Aorta (tissue), 5 donors: Measurements from ENCODE around the gene CXCL17. TPM values are rescaled to one million over a fixed set of nuclear protein-coding genes. Genes with fewer than 3 reads are reported as not detected.
"Not testable (repeated sequence)": the region's sequence is repeated elsewhere in the genome, so short reads cannot be mapped to it uniquely, and the experiment has no call there.

Experiments
- ATAC-seq: fragments of 200-7000 bp; cut with Tn5 transposase; one replicate; pipeline ENCODE4 v1.9.1; 2022; ENCODE audit warnings: moderate library complexity; ENCODE audit not compliant: low FRiP score
- DNase-seq, 2 donors: peaks; one replicate each; pipeline ENCODE4 v3.0.0-alpha.2; 2020
- H3K27ac ChIP-seq, 2 donors: one replicate each; pipeline ENCODE4 v1.5.1; 2013; ENCODE audit warnings: low read length in 2 of 2, mild to moderate bottlenecking in 2 of 2, moderate library complexity in 2 of 2, control low read depth in 1 of 2, inconsistent platforms in 1 of 2, low read depth in 1 of 2
- H3K27me3 ChIP-seq, 2 donors: one replicate each; pipeline ENCODE4 v1.6.1; 2013; ENCODE audit warnings: control low read depth in 1 of 2, low read length in 1 of 2, mild to moderate bottlenecking in 1 of 2, moderate library complexity in 1 of 2; ENCODE audit not compliant: insufficient read depth in 2 of 2, control insufficient read depth in 1 of 2
- H3K36me3 ChIP-seq, 2 donors: one replicate each; pipeline ENCODE4 v1.6.1; 2013; ENCODE audit warnings: control low read depth in 1 of 2, low read length in 1 of 2, mild to moderate bottlenecking in 1 of 2; ENCODE audit not compliant: insufficient read depth in 2 of 2, control insufficient read depth in 1 of 2
- H3K4me1 ChIP-seq, 2 donors: one replicate each; pipeline ENCODE4 v1.6.1; 2013; ENCODE audit warnings: low read length in 2 of 2, control low read depth in 1 of 2, mild to moderate bottlenecking in 1 of 2, moderate library complexity in 1 of 2; ENCODE audit not compliant: insufficient read depth in 2 of 2, control insufficient read depth in 1 of 2
- H3K4me3 ChIP-seq, 2 donors: one replicate each; pipeline ENCODE4 v1.5.1; 2013; ENCODE audit warnings: low read length in 2 of 2, control low read depth in 1 of 2, mild to moderate bottlenecking in 1 of 2
- H3K9me3 ChIP-seq: one replicate; pipeline ENCODE4 v1.6.1; 2013; ENCODE audit warnings: mild to moderate bottlenecking, low read length; ENCODE audit not compliant: control insufficient read depth
- WGBS, 2 donors: extraction: QIAGEN DNeasy Blood & Tissue Kit; methylation state at CpG; one replicate each; pipeline ENCODE4 v1.1.7; 2013; 5-methylcytosine and 5-hydroxymethylcytosine counted together
- intact Hi-C, 2 donors: fragments of 100-400 bp; cut with DNase I; formaldehyde crosslinking; loops; one replicate each; pipeline versions ENCODE4 v1.14.2 to v1.15.0; 2022
- long read RNA-seq, 2 donors: library from polyadenylated mRNA; unstranded; transcript quantifications; one replicate each; pipeline ENCODE4 v2.0.0, GENCODE V29; 2020 to 2021
- polyA plus RNA-seq, 2 donors: library from polyadenylated mRNA; stranded (reverse); fragments of 200-250 nt; gene quantifications; one replicate each; pipeline ENCODE4 v1.2.3, GENCODE V29; 2013
- total RNA-seq, 2 donors: library from RNA; stranded (reverse); fragmentation: NEBNext Ultra II Directional; extraction: Animal tissue kit (Norgen Biotek cat#: 25700); gene quantifications; one replicate each; pipeline ENCODE4 v1.2.1, GENCODE V29; 2021
- donor health status: healthy with polysubstance abuse.
- donor health status: Bipolar disorder and iron deficiency.
- donor health status: DM: no; HTN: no; CAD: no.
- donor health status: DM: no; HTN: no; CAD: no.
- donor health status: DM: yes; HTN: yes; CAD: no.

CXCL17 gene, protein sequence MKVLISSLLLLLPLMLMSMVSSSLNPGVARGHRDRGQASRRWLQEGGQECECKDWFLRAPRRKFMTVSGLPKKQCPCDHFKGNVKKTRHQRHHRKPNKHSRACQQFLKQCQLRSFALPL
- not detected for total RNA-seq
- under 1 TPM; 0.08 to 0.38 TPM for polyA plus RNA-seq
- long read RNA-seq, donor 1 = 0 reads
- long read RNA-seq, donor 2, partial matches to known transcripts = 0 of 1 reads
- long read RNA-seq, donor 2, other reads (novel, unspliced or antisense) = 1 of 1 reads

DNA sequence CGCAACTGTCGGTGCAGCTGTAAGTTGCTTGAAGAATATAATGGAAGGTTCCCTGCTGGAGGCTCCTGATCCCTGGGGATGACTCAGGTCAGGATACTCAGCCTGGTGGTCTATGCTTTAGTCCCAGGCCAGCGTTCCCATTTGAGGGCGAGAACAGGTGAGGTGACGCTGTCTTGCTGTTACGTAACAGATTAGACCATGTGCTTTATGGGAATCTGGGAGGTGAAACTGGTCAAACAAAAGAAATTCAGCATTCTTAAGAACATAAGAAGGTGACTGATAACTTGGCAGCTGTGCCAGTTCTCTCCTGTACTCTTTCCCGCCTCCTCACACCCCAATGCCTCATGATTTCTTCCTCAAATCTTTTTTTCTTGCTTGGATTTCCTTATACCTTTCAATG is at the start of gene CXCL17:
TSS of gene CXCL17 (minus strand) at position 114 of the 400 bp plus-strand sequence. CDS start 114 bp downstream, outside the sequence.
- H3K9me3 ChIP-seq = no peaks in the 10 kb centered on the region
- H3K36me3 ChIP-seq = no peaks in the 10 kb centered on the region
- ATAC-seq = no peak
- 94 to 95% methylated on average over 7 of the region's 7 CpGs for WGBS, 2 donors
- no peaks in the 10 kb centered on the region for H3K4me1 ChIP-seq
- H3K27me3 ChIP-seq = no peaks in the 10 kb centered on the region
- no peak for DNase-seq
- intact Hi-C loops = no loop called here
- no peak within 1 kb of the TSS for H3K27ac ChIP-seq
- no peak within 1 kb of the TSS for H3K4me3 ChIP-seq

DNA sequence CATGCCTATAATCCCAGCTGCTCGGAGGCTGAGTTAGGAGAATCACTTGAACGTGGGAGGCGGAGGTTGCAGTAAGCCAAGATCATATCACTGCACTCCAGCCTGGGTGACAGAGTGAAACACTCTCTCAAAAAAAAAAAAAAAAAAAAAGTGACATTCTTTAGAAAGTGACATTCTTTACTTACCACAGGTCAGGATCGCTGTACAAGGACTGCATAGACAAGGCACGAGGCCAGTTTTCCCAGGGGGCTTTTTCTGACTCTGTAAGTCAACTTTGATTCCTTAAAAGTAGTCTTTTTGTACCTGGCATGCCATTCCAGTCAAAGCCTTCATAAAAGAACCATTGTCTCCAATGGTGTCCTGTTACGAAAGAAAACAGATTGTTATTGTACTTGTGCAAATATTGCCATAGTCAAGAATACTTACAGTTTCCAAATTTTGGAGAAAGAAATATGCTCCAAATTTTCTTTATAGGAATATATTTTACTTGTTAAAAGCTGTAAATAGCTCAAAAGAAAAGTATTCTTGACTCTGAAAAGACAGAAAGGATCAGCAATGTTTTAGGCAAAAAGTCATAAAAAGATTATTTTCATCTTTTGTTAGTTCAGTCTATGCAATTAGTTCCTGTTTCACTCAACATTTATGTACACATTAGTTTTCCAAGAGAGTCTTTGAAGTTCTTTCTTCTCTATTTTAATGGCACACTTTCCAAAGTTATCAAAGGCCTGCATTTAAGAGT is 46.2 kb upstream of the CXCL17 start:
- H3K9me3 ChIP-seq = no peaks in the 10 kb centered on the region
- H3K27me3 ChIP-seq = no peaks in the 10 kb centered on the region
- H3K4me1 ChIP-seq = no peaks in the 10 kb centered on the region
- H3K36me3 ChIP-seq = no peaks in the 10 kb centered on the region
- H3K4me3 ChIP-seq = no peak overlapping the region
- DNase-seq (no peak), ATAC-seq (no peak)
- 51 to 59% methylated on average over 6 of the region's 6 CpGs for WGBS, 2 donors
- intact Hi-C loops = no loop called here
- no peak overlapping the region for H3K27ac ChIP-seq

DNA sequence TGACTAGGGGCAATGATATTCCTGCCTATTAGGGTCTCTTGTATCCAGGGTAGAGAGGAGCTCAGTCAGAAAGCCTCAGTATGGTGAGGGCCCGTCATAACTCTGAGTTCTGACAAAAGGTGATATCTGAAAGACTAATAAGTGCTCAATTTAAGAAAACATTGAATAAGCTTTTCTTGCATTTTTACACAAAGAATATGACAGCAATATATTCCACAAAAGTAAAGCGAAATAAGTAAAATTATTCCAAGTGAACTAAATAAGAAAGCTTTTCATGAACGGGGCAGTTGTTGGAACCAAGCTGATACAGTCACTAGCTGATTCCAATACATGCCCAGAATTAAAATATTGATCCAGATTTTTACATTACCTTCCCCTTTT is 45.0 kb upstream of the CXCL17 start:
- 78 to 79% methylated on average over 3 of the region's 3 CpGs for WGBS, 2 donors
- DNase-seq (no peak), ATAC-seq (no peak)
- intact Hi-C loops = no loop called here
- H3K9me3 ChIP-seq = no peaks in the 10 kb centered on the region
- H3K36me3 ChIP-seq = no peaks in the 10 kb centered on the region
- H3K27ac ChIP-seq = no peak overlapping the region
- no peak overlapping the region for H3K4me3 ChIP-seq
- H3K27me3 ChIP-seq = no peaks in the 10 kb centered on the region
- H3K4me1 ChIP-seq = no peaks in the 10 kb centered on the region

DNA sequence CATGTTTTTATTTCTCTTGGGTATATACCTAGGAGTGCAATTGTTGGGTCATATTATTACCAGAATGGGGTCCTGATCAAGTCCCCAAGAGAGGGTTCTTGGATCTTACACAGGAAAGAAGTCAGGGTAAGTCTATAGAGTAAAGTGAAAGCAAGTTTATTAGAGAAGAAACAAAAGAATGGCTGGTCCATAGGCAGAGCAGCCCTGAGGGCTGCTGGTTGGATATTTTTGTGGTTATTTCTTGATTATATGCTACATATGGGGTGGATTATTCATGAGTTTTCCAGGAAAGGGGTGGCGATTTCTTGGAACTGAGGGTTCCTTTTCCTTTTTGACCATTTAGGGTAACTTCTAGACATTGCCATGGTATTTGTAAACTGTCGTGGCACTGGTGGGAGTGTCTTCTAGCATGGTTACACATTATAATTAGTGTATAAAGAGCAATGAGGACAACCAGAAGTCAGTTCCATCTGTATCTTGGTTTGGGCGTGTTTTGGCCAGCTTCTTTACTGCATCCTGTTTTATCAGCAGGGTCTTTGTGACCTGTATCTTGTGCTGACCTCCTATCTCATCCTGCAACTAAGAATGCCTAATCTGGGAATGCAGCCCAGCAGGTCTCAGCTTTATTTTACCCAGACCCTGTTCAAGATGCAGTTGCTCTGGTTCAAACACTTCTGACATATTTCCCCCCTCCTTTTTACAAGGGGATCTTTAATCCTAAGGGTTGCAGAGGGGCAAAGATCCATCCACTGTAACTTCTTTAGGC is 44.5 kb upstream of the CXCL17 start:
- 77 to 80% methylated on average over 3 of the region's 3 CpGs for WGBS, 2 donors
- intact Hi-C loops = no loop called here
- no peaks in the 10 kb centered on the region for H3K4me1 ChIP-seq
- ATAC-seq (no peak), DNase-seq (no peak)
- H3K36me3 ChIP-seq = no peaks in the 10 kb centered on the region
- no peak overlapping the region for H3K27ac ChIP-seq
- H3K4me3 ChIP-seq = no peak overlapping the region
- no peaks in the 10 kb centered on the region for H3K27me3 ChIP-seq
- no peaks in the 10 kb centered on the region for H3K9me3 ChIP-seq

DNA sequence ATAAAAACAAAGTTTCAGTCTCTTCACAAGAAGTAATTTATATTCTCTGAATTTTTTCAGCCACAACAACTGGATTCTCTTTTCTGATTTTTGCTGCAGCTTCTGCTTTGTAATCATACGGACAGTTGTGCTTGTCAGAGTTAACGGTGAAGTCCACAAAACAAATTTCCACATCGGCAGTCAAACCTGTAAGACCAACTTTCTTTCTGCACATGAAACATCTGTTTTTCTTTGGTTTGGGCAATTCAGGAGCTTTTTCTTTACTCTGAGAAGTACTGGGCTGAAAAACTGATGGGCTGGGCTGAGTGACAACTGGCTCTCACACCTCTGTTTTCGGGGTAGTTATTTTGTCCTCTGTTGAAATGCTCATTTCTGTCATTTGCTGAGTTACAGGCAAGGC is 42.3 kb upstream of the CXCL17 start:
- H3K27me3 ChIP-seq, ATAC-seq, H3K4me3 ChIP-seq, H3K4me1 ChIP-seq, H3K27ac ChIP-seq, H3K36me3 ChIP-seq, H3K9me3 ChIP-seq, intact Hi-C loops, DNase-seq: not testable (repeated sequence)
- 68 to 80% methylated on average over 4 of the region's 4 CpGs for WGBS, 2 donors

DNA sequence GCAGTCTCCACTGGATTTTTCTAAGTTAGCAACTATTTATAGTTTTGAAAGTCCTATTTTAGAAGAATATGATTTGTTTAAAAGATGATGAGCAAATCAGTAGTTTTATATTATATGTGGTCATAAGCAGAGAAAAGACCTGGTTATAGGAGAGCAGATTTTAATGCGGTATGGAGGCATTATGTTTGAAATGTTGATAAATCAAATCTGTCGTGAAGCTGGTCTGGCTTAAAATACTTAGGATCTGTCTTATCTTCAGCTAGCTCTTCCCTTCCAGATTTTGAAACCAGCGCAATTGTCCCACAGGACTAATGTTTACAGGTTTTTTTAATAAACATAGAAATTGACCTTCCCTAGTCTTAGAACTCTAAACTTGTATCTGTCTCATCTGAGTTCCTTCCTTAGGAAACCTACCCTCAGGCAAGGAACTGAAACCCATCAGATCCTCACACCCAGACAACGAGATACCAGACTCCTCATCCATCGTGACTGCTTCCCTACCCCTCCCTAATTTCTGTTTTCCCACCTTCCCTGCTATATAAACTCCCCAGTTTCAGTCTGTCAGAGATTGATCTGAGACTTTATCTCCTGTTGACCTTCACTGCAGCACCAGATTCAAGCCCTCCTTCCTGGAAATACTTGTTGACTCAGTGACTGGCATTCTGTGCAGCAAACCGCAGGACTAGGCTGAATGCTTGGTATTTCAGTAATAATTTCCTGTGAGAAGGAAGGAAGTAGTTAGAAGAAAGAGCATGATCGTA is 37.8 kb upstream of the CXCL17 start:
- no peaks in the 10 kb centered on the region for H3K9me3 ChIP-seq
- no peak overlapping the region for H3K27ac ChIP-seq
- DNase-seq = no peak
- ATAC-seq = no peak
- H3K4me1 ChIP-seq = no peaks in the 10 kb centered on the region
- no peak overlapping the region for H3K4me3 ChIP-seq
- H3K36me3 ChIP-seq = no peaks in the 10 kb centered on the region
- intact Hi-C loops = no loop called here
- no peaks in the 10 kb centered on the region for H3K27me3 ChIP-seq
- 43 to 44% methylated on average over 7 of the region's 7 CpGs for WGBS, 2 donors

DNA sequence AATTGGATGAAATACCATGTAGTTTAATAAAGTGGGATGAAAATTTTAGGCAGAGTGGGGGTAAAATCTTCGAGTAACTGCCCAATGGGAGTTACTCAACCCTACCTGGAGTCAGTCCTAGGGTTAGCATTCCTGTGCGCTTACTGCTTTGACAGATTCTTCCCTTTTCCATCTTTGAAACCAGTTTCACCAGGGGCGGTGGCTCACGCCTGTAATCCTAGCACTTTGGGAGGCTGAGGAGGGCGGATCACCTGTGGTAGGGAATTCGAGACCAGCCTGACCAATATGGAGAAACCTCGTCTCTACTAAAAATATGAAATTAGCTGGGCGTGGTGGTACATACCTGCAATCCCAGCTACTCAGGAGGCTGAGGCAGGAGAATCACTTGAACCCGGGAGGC is 37.0 kb upstream of the CXCL17 start:
- no peak for ATAC-seq
- 87 to 92% methylated on average over 9 of the region's 9 CpGs for WGBS, 2 donors

DNA sequence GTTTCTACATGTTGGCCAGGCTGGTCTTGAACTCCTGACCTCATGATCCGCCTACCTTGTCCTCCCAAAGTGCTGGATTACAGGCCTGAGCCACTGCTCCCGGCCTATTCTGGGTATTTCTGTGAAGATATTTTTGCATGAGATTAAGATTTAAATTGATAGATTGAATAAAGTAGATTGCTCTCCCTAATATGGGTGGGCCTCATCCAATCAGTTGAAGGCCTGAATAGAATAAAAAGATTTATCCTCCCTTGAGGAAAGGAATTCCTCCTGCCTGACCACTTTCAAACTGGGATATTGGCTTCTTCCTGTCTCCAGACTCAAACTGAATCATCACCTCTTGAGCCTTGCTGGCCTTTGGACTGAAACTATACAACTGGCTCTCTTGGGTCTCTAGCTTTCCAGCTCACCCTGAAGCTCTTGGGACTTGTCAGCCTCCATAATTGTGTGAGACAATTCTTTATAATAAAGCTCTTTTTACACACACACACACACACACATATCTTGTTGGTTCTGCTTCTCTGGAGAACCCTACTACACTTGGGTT is 36.1 kb upstream of the CXCL17 start:
- DNase-seq = no peak
- H3K27me3 ChIP-seq = no peaks in the 10 kb centered on the region
- no peaks in the 10 kb centered on the region for H3K36me3 ChIP-seq
- 91 to 94% methylated on average over 2 of the region's 2 CpGs for WGBS, 2 donors
- H3K9me3 ChIP-seq = no peaks in the 10 kb centered on the region
- ATAC-seq = no peak
- H3K4me3 ChIP-seq = no peak overlapping the region
- H3K27ac ChIP-seq = no peak overlapping the region
- intact Hi-C loops = no loop called here
- H3K4me1 ChIP-seq = no peaks in the 10 kb centered on the region

More for the DNA sequence above, 37.0 kb upstream of the CXCL17 start:
- Histone ChIP-seq H3K27me3 (no peaks in the 10 kb centered on the region), H3K9me3 (no peaks in the 10 kb centered on the region), H3K36me3 (no peaks in the 10 kb centered on the region), H3K4me1 (no peaks in the 10 kb centered on the region), H3K27ac (no peak overlapping the region), H3K4me3 (no peak overlapping the region)
- intact Hi-C loops = no loop called here
- no peak for DNase-seq
